ENCODE measurements around the gene BTBD9. TPM values are rescaled to one million over a fixed set of nuclear protein-coding genes. Genes with fewer than 3 reads are reported as not detected.

Gene BTBD9
- total RNA-seq, 1 donor from 2014 or later, result 10.3 TPM

DNA sequence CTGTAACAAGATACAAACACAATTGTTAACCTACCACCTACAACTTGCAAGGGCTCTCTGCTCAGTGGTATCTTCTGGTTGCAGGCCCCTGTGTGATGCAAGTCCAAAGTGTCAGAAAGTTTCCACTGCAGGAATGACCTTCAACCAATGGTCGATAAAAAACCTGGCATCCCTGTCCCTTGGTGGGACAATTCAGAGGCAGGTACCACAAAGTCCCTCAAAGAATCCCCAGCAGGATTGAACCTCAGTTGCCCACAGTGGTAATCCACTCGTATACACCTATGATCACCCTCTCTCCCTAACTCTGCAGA, 47.3 kb upstream of the BTBD9 start:
- DNase-seq (ENCODE audit: low read depth), result no peak
- Mint-ChIP-seq H3K36me3 (ENCODE audit: low read depth, unreplicated experiment) (peaks cover 3% of the 10 kb centered on the region), H3K4me1 (ENCODE audit: low read depth, unreplicated experiment) (peaks cover 4% of the 10 kb centered on the region), H3K27me3 (ENCODE audit: low read depth, unreplicated experiment) (no peaks in the 10 kb centered on the region), H3K4me3 (ENCODE audit: unreplicated experiment) (no peak overlapping the region), H3K27ac (ENCODE audit: unreplicated experiment) (no peak overlapping the region), H3K9me3 (ENCODE audit: unreplicated experiment) (no peaks in the 10 kb centered on the region)
- Histone ChIP-seq H3K79me2 (ENCODE audit: insufficient read depth, low read length) (peaks cover 65% of the 10 kb centered on the region), H2AFZ (ENCODE audit: low read depth, low read length) (no peak overlapping the region), H3K4me2 (ENCODE audit: low read length) (no peak overlapping the region), H3K4me3 (ENCODE audit: insufficient read depth, low read depth, low read length) (no peak overlapping the region), H3K9me3 (ENCODE audit: insufficient read depth, low read depth, low read length) (no peaks in the 10 kb centered on the region), H3K36me3 (ENCODE audit: insufficient read depth, low read length) (peaks cover 18% of the 10 kb centered on the region), H3K9ac (ENCODE audit: low read length) (no peak overlapping the region), H4K20me1 (ENCODE audit: insufficient read depth, low read length) (peaks cover 56% of the 10 kb centered on the region), H3K4me1 (ENCODE audit: insufficient read depth, low read length) (no peaks in the 10 kb centered on the region), H3K27me3 (ENCODE audit: insufficient read depth, low read length) (no peaks in the 10 kb centered on the region), H3K27ac (ENCODE audit: low read depth, low read length) (no peak overlapping the region)
- no peak for FAIRE-seq
- TF ChIP-seq EZH2 (IDR thresholded peaks at IDR 0.05; ENCODE audit: insufficient read depth, low read length), result no peak
- TF ChIP-seq, protein P1, sequence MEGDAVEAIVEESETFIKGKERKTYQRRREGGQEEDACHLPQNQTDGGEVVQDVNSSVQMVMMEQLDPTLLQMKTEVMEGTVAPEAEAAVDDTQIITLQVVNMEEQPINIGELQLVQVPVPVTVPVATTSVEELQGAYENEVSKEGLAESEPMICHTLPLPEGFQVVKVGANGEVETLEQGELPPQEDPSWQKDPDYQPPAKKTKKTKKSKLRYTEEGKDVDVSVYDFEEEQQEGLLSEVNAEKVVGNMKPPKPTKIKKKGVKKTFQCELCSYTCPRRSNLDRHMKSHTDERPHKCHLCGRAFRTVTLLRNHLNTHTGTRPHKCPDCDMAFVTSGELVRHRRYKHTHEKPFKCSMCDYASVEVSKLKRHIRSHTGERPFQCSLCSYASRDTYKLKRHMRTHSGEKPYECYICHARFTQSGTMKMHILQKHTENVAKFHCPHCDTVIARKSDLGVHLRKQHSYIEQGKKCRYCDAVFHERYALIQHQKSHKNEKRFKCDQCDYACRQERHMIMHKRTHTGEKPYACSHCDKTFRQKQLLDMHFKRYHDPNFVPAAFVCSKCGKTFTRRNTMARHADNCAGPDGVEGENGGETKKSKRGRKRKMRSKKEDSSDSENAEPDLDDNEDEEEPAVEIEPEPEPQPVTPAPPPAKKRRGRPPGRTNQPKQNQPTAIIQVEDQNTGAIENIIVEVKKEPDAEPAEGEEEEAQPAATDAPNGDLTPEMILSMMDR (IDR thresholded peaks at IDR 0.05; ENCODE audit: insufficient read depth, low read depth, low read length), result no peak

DNA sequence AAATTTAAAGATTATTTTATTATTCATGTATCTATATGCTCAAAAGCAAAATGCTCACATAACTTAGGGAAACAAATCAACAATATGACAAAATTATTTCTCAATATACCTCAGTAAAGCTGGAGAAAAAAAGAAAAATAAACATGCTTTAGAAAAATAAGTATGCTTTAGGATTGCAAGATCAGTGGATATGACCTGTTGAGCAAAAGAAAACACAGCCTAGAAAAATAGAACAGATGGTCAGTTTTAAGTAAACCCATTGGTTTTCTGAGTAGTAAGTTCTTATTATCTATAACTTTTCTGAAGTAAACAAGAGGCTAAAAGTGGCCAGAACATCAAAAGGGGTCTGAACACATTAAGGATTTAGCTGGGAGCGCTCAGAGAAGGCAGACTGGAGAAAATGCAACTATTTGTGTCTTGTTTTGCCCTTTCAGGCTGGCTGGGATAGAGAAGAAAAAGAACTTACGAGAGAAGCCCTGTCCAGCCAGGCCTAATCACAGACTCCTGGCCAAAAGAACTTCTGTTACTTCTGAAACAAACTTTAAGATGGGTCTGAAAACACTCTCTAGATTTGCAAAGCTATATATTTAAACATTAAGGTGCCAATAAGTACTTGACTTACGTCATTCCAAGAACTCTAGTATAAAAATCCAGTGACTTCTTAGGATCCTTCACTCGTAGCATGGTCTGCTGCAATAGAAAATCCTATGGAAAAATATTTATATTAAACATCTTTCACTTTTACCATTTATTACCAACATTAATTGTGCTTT, 46.7 kb upstream of the BTBD9 start:
- no peak overlapping the region for H3K4me3 ChIP-seq (ENCODE audit: insufficient read depth, low read depth, low read length)

More for the DNA sequence above, 46.7 kb upstream of the BTBD9 start:
- Histone ChIP-seq H3K27me3 (ENCODE audit: insufficient read depth, low read length) (no peaks in the 10 kb centered on the region), H3K9ac (ENCODE audit: low read length) (no peak overlapping the region), H2AFZ (ENCODE audit: low read depth, low read length) (no peak overlapping the region), H4K20me1 (ENCODE audit: insufficient read depth, low read length) (peaks cover 51% of the 10 kb centered on the region), H3K4me1 (ENCODE audit: insufficient read depth, low read length) (no peaks in the 10 kb centered on the region), H3K79me2 (ENCODE audit: insufficient read depth, low read length) (peaks cover 59% of the 10 kb centered on the region), H3K36me3 (ENCODE audit: insufficient read depth, low read length) (peaks cover 23% of the 10 kb centered on the region), H3K27ac (ENCODE audit: low read depth, low read length) (no peak overlapping the region), H3K9me3 (ENCODE audit: insufficient read depth, low read depth, low read length) (no peaks in the 10 kb centered on the region), H3K4me2 (ENCODE audit: low read length) (no peak overlapping the region)
- Mint-ChIP-seq H3K27ac (ENCODE audit: unreplicated experiment) (no peak overlapping the region), H3K4me3 (ENCODE audit: unreplicated experiment) (no peak overlapping the region), H3K4me1 (ENCODE audit: low read depth, unreplicated experiment) (peaks cover 4% of the 10 kb centered on the region), H3K9me3 (ENCODE audit: unreplicated experiment) (no peaks in the 10 kb centered on the region), H3K27me3 (ENCODE audit: low read depth, unreplicated experiment) (no peaks in the 10 kb centered on the region), H3K36me3 (ENCODE audit: low read depth, unreplicated experiment) (peaks cover 8% of the 10 kb centered on the region)
- TF ChIP-seq, protein P1 (IDR thresholded peaks at IDR 0.05; ENCODE audit: insufficient read depth, low read depth, low read length), result no peak
- TF ChIP-seq EZH2 (IDR thresholded peaks at IDR 0.05; ENCODE audit: insufficient read depth, low read length), result no peak
- no peak for FAIRE-seq
- no peak for DNase-seq (ENCODE audit: low read depth)
